ENCODE measurements around the gene DLK2. TPM values are rescaled to one million over a fixed set of nuclear protein-coding genes. Genes with fewer than 3 reads are reported as not detected.

Gene DLK2
- total and polyA plus RNA-seq, 2 of the 13 experiments (the other 11 are each of a cell fraction or from before 2014, with no cell fraction given), result 1.2 to 3.8 TPM

DNA sequence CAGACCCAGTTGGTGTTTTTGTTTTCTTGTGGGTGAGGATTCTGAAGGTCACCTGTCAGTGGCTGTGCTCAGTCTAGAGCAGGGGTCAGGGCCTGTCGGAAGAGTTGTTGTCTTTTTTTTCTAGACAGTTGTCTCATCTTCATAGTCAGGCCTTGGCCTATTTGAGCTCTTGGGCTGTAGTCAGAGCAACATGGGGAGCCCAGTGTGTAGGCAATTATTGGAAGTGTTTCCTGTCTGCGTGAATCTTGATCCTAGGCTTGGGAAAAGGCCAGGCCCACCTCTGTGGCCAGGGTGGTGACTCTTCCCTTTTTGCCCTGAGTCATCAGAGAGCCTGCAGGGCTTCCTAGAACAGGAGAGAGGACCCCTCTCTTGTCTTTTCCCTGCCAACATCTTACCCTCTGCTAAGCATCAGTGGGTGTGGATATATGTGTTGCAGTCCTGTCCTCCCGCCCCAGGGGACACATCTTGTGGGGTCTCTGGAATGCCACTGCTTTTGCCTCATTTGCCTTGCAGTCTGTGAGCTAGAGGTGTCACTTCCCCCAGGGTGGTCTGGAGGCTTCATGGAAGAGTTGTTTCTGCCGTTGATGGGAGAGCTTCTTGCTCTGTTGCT, 33.4 kb upstream of the DLK2 start (continued):
- TF ChIP-seq, protein P1, sequence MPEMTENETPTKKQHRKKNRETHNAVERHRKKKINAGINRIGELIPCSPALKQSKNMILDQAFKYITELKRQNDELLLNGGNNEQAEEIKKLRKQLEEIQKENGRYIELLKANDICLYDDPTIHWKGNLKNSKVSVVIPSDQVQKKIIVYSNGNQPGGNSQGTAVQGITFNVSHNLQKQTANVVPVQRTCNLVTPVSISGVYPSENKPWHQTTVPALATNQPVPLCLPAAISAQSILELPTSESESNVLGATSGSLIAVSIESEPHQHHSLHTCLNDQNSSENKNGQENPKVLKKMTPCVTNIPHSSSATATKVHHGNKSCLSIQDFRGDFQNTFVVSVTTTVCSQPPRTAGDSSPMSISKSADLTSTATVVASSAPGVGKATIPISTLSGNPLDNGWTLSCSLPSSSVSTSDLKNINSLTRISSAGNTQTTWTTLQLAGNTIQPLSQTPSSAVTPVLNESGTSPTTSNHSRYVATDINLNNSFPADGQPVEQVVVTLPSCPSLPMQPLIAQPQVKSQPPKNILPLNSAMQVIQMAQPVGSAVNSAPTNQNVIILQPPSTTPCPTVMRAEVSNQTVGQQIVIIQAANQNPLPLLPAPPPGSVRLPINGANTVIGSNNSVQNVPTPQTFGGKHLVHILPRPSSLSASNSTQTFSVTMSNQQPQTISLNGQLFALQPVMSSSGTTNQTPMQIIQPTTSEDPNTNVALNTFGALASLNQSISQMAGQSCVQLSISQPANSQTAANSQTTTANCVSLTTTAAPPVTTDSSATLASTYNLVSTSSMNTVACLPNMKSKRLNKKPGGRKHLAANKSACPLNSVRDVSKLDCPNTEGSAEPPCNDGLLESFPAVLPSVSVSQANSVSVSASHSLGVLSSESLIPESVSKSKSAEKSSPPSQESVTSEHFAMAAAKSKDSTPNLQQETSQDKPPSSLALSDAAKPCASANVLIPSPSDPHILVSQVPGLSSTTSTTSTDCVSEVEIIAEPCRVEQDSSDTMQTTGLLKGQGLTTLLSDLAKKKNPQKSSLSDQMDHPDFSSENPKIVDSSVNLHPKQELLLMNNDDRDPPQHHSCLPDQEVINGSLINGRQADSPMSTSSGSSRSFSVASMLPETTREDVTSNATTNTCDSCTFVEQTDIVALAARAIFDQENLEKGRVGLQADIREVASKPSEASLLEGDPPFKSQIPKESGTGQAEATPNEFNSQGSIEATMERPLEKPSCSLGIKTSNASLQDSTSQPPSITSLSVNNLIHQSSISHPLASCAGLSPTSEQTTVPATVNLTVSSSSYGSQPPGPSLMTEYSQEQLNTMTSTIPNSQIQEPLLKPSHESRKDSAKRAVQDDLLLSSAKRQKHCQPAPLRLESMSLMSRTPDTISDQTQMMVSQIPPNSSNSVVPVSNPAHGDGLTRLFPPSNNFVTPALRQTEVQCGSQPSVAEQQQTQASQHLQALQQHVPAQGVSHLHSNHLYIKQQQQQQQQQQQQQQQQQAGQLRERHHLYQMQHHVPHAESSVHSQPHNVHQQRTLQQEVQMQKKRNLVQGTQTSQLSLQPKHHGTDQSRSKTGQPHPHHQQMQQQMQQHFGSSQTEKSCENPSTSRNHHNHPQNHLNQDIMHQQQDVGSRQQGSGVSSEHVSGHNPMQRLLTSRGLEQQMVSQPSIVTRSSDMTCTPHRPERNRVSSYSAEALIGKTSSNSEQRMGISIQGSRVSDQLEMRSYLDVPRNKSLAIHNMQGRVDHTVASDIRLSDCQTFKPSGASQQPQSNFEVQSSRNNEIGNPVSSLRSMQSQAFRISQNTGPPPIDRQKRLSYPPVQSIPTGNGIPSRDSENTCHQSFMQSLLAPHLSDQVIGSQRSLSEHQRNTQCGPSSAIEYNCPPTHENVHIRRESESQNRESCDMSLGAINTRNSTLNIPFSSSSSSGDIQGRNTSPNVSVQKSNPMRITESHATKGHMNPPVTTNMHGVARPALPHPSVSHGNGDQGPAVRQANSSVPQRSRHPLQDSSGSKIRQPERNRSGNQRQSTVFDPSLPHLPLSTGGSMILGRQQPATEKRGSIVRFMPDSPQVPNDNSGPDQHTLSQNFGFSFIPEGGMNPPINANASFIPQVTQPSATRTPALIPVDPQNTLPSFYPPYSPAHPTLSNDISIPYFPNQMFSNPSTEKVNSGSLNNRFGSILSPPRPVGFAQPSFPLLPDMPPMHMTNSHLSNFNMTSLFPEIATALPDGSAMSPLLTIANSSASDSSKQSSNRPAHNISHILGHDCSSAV (CRISPR knock-in tag; IDR thresholded peaks at IDR 0.05; ENCODE audit: borderline replicate concordance), result no peak
- TF ChIP-seq SIX4 (CRISPR knock-in tag; IDR thresholded peaks at IDR 0.05) (no peak), GPN1 (CRISPR knock-in tag; IDR thresholded peaks at IDR 0.05; ENCODE audit: borderline replicate concordance) (no peak), ETV6 (CRISPR knock-in tag; conservative IDR thresholded peaks at IDR 0.05) (no peak), SP1 (IDR thresholded peaks at IDR 0.05) (no peak), SP1 (CRISPR knock-in tag; IDR thresholded peaks at IDR 0.05) (no peak; the same call in 1 of the 2 replicates), ZNF260 (CRISPR knock-in tag; IDR thresholded peaks at IDR 0.05; ENCODE audit: borderline replicate concordance, low read depth) (no peak), ZMYM3 (CRISPR knock-in tag; IDR thresholded peaks at IDR 0.05) (peak; percentile 64; the same call in 1 of the 2 replicates), ZNF232 (CRISPR knock-in tag; IDR thresholded peaks at IDR 0.05; ENCODE audit: borderline replicate concordance) (peak; percentile 53; the same call in 1 of the 2 replicates), ESRRA (CRISPR knock-in tag; IDR thresholded peaks at IDR 0.05; ENCODE audit: low read depth) (peak; percentile 90), ZNF143 (CRISPR knock-in tag; IDR thresholded peaks at IDR 0.05) (no peak), NR1H2 (CRISPR knock-in tag; IDR thresholded peaks at IDR 0.05; ENCODE audit: borderline replicate concordance, low read depth) (no peak), BRCA1 (CRISPR knock-in tag; IDR thresholded peaks at IDR 0.05) (peak; percentile 90; the same call in 1 of the 2 replicates), MYNN (CRISPR knock-in tag; IDR thresholded peaks at IDR 0.05; ENCODE audit: low read depth) (no peak), ZC3H4 (CRISPR knock-in tag; IDR thresholded peaks at IDR 0.05; ENCODE audit: borderline replicate concordance) (no peak)
- TF ChIP-seq, protein P2, sequence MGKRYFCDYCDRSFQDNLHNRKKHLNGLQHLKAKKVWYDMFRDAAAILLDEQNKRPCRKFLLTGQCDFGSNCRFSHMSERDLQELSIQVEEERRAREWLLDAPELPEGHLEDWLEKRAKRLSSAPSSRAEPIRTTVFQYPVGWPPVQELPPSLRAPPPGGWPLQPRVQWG (CRISPR knock-in tag; IDR thresholded peaks at IDR 0.05; ENCODE audit: borderline replicate concordance, low read depth), result no peak
- TF ChIP-seq, protein P3, sequence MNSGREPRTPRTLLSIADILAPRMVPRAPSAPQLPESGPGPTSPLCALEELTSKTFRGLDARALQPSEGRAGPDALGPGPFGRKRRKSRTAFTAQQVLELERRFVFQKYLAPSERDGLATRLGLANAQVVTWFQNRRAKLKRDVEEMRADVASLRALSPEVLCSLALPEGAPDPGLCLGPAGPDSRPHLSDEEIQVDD (CRISPR knock-in tag; IDR thresholded peaks at IDR 0.05; ENCODE audit: borderline replicate concordance), result no peak
